Neutrophil (primary cell): Measurements from ENCODE around the gene TIGD1.

ENCODE experiments used
- H3K27ac ChIP-seq: fragments of 200-600 bp; sonication (generic); 2 replicates; pipeline ENCODE4 v1.5.1; 2016; ENCODE audit warnings: mild to moderate bottlenecking, moderate library complexity
- H3K27me3 ChIP-seq: fragments of 200-600 bp; sonication (generic); 2 replicates; pipeline ENCODE4 v1.6.0; 2016; ENCODE audit warnings: mild to moderate bottlenecking
- H3K36me3 ChIP-seq: fragments of 200-600 bp; sonication (generic); 2 replicates; pipeline ENCODE4 v1.5.1; 2017
- H3K4me1 ChIP-seq, 2 experiments: fragments of 200-600 bp in 1 of 2; sonication (generic) in 1 of 2; 1 replicate in 1 of 2; 2 replicates in 1 of 2; pipeline versions ENCODE4 v1.5.1 to v1.6.1; 2013 to 2016; ENCODE audit warnings: low read depth in 1 of 2, low read length in 1 of 2, mild to moderate bottlenecking in 1 of 2, moderate library complexity in 1 of 2; ENCODE audit not compliant: control insufficient read depth in 1 of 2, insufficient read depth in 1 of 2
- H3K4me3 ChIP-seq, 2 experiments: fragments of 200-600 bp in 1 of 2; sonication (generic) in 1 of 2; 1 replicate in 1 of 2; 2 replicates in 1 of 2; pipeline ENCODE4 v1.5.1; 2013 to 2016; ENCODE audit warnings: low read depth in 1 of 2, low read length in 1 of 2, mild to moderate bottlenecking in 1 of 2, moderate library complexity in 1 of 2
- H3K9me3 ChIP-seq: fragments of 200-600 bp; sonication (generic); 2 replicates; pipeline ENCODE4 v1.5.1; 2016
- TF ChIP-seq, protein P1 (sequence below): fragments of 200-600 bp; sonication (generic); IDR thresholded peaks from 2 replicates; pipeline ENCODE4 v1.5.1; 2016; ENCODE audit warnings: antibody characterized with exemption

The TIGD1 gene

GRCh38 chr2:232523682-232524597 lies 26.4 kb downstream of the TIGD1 start:
- Histone ChIP-seq H3K4me3 (no peak overlapping the region), H3K27ac (no peak overlapping the region), H3K4me1 (peaks cover 0 to 9% of the 10 kb centered on the region in 2 experiments), H3K36me3 (no peaks in the 10 kb centered on the region), H3K9me3 (no peaks in the 10 kb centered on the region), H3K27me3 (peaks cover 99% of the 10 kb centered on the region)
- TF ChIP-seq, protein P1, sequence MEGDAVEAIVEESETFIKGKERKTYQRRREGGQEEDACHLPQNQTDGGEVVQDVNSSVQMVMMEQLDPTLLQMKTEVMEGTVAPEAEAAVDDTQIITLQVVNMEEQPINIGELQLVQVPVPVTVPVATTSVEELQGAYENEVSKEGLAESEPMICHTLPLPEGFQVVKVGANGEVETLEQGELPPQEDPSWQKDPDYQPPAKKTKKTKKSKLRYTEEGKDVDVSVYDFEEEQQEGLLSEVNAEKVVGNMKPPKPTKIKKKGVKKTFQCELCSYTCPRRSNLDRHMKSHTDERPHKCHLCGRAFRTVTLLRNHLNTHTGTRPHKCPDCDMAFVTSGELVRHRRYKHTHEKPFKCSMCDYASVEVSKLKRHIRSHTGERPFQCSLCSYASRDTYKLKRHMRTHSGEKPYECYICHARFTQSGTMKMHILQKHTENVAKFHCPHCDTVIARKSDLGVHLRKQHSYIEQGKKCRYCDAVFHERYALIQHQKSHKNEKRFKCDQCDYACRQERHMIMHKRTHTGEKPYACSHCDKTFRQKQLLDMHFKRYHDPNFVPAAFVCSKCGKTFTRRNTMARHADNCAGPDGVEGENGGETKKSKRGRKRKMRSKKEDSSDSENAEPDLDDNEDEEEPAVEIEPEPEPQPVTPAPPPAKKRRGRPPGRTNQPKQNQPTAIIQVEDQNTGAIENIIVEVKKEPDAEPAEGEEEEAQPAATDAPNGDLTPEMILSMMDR, result no peak

- Histone ChIP-seq H3K27me3 (peaks cover 98% of the 10 kb centered on the region), H3K4me3 (no peak overlapping the region), H3K4me1 (peaks cover 0 to 9% of the 10 kb centered on the region in 2 experiments), H3K36me3 (no peaks in the 10 kb centered on the region), H3K27ac (no peak overlapping the region), H3K9me3 (no peaks in the 10 kb centered on the region)
- TF ChIP-seq, protein P1, result no peak
Measured at GRCh38 chr2:232523402-232523681, 27.0 kb downstream of the TIGD1 start.

DNA sequence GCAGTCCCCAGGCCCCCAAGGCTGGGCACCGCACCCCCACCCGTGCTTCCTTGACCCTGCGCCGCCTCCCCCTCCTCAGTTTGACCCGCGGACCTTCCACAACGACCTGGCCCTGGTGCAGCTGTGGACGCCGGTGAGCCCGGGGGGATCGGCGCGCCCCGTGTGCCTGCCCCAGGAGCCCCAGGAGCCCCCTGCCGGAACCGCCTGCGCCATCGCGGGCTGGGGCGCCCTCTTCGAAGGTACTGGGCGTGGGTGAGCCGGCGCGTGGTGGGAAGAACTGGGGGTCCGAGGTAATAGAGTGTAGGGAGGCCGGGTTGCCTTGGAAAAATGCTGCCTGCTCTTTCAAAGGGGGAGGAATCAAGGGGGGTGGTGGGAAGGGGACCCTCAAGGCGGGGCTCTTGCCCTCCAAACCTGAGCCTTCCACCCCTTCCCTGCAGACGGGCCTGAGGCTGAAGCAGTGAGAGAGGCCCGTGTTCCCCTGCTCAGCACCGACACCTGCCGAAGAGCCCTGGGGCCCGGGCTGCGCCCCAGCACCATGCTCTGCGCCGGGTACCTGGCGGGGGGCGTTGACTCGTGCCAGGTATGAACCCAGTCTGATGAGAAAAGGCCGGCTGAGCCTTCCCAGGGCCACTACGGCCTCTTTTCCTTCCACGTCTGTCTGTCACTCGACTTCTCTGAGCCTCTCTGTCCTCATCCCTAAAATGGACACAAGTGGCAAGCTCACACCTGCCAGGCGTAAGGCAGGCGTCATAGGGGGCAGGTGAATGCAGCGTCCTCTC lies 27.5 kb downstream of the TIGD1 start:
- Histone ChIP-seq H3K27me3 (peaks cover 93% of the 10 kb centered on the region), H3K4me3 (no peak overlapping the region), H3K9me3 (no peaks in the 10 kb centered on the region), H3K36me3 (no peaks in the 10 kb centered on the region), H3K27ac (no peak overlapping the region), H3K4me1 (peaks cover 0 to 9% of the 10 kb centered on the region in 2 experiments)
- TF ChIP-seq, protein P1, result no peak

- H3K27ac ChIP-seq, result no peak overlapping the region
- peak overlapping the region in 1 of 2 experiments; percentile 7 for H3K4me3 ChIP-seq
- TF ChIP-seq, protein P1, result peak; percentile 75
- no peaks in the 10 kb centered on the region for H3K9me3 ChIP-seq
- H3K4me1 ChIP-seq, result peaks cover 0 to 9% of the 10 kb centered on the region in 2 experiments
- no peaks in the 10 kb centered on the region for H3K36me3 ChIP-seq
- peaks cover 86% of the 10 kb centered on the region for H3K27me3 ChIP-seq
Measured at GRCh38 chr2:232521959-232522622, 28.3 kb downstream of the TIGD1 start.

- Histone ChIP-seq H3K4me1 (peaks cover 0 to 9% of the 10 kb centered on the region in 2 experiments), H3K27me3 (peaks cover 76% of the 10 kb centered on the region), H3K9me3 (no peaks in the 10 kb centered on the region), H3K27ac (no peak overlapping the region), H3K36me3 (no peaks in the 10 kb centered on the region), H3K4me3 (no peak overlapping the region)
- TF ChIP-seq, protein P1, result no peak
Measured at GRCh38 chr2:232521098-232521497, 29.3 kb downstream of the TIGD1 start.
